Activated CD4-positive, alpha-beta T cell treated with anti-CD3 and anti-CD28 coated beads for 36 hours (primary cell): Measurements from ENCODE around the gene CCSER1. TPM values are rescaled to one million over a fixed set of nuclear protein-coding genes. Genes with fewer than 3 reads are reported as not detected.
"Not testable (repeated sequence)": the region's sequence is repeated elsewhere in the genome, so short reads cannot be mapped to it uniquely, and the experiment has no call there.

ENCODE experiments used
- ATAC-seq: fragments of 200-7000 bp; cut with Tn5 transposase; one replicate; pipeline ENCODE4 v1.10.0; 2021; ENCODE audit warnings: mild to moderate bottlenecking, moderate library complexity
- CTCF ChIA-PET: fragments of 350-600 bp; sonication (Branson Sonifier 250); formaldehyde crosslinking; loops from one replicate; lab custom pipeline; 2021; ENCODE audit warnings: antibody characterized with exemption; lab: Charles Lee
- POLR2A ChIA-PET: fragments of 350-600 bp; sonication (Branson Sonifier 250); formaldehyde crosslinking; loops from one replicate; lab custom pipeline; 2021; ENCODE audit warnings: antibody characterized with exemption, inconsistent platforms; lab: Charles Lee
- DNase-seq: peaks from one replicate; pipeline ENCODE4 v3.0.0-alpha.2; 2020
- H3K27ac Mint-ChIP-seq: one replicate; pipeline ENCODE4 v1.8.0; 2021; ENCODE audit warnings: mixed read lengths
- H3K27me3 Mint-ChIP-seq: one replicate; pipeline ENCODE4 v1.8.0; 2021; ENCODE audit warnings: mixed read lengths
- H3K36me3 Mint-ChIP-seq: one replicate; pipeline ENCODE4 v1.8.0; 2021; ENCODE audit warnings: low read depth, mixed read lengths
- H3K4me1 Mint-ChIP-seq: one replicate; pipeline ENCODE4 v1.8.0; 2021; ENCODE audit warnings: mixed read lengths
- H3K4me3 Mint-ChIP-seq: one replicate; pipeline ENCODE4 v1.8.0; 2021; ENCODE audit warnings: mild to moderate bottlenecking, moderate library complexity, mixed read lengths
- H3K9me3 Mint-ChIP-seq: one replicate; pipeline ENCODE4 v1.8.0; 2021; ENCODE audit warnings: low read depth, mixed read lengths
- intact Hi-C, 2 experiments: fragments of 100-400 bp; cut with DNase I in 1 of 2; cut with micrococcal nuclease in 1 of 2; formaldehyde crosslinking; loops; one replicate each; pipeline versions ENCODE4 v1.14.2 to v1.15.1; 2022 to 2024; cut with DNase I, micrococcal nuclease
- total RNA-seq, 2 experiments: library from RNA; stranded (reverse); gene quantifications; one replicate each; pipeline ENCODE4 v1.2.3, GENCODE V29; 2021

Gene CCSER1
- total RNA-seq, 2 experiments from 2014 or later = 0.14 TPM; not detected in 1

DNA sequence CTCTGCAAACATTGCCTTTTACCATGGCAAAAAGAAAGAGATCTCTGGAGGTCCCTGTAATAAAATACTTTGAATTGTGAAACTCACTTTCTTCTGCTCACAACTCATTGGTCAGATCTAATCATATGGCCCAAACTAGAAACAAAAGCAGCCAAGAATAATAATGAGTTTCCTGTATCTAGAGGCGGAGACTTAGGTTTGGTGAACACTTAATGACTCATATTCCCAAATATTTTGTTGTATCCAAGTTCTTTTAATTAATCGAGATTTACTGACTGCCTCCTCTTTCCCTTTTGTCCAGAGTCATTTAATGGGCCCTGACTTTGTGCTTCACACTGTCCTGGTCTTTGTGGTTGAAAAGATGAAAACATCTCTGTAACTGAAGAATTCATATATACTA, 190.6 kb downstream of the CCSER1 start:
- Mint-ChIP-seq H3K4me3 (no peak overlapping the region), H3K4me1 (no peaks in the 10 kb centered on the region), H3K36me3 (no peaks in the 10 kb centered on the region), H3K27ac (no peak overlapping the region), H3K9me3 (no peaks in the 10 kb centered on the region), H3K27me3 (no peaks in the 10 kb centered on the region)
- ChIA-PET POLR2A (no interaction called here), CTCF (no interaction called here)
- ATAC-seq (no peak), DNase-seq (no peak)
- intact Hi-C loops = no loop called here

- Mint-ChIP-seq H3K9me3 (no peaks in the 10 kb centered on the region), H3K4me1 (no peaks in the 10 kb centered on the region), H3K4me3 (no peak overlapping the region), H3K36me3 (no peaks in the 10 kb centered on the region), H3K27ac (no peak overlapping the region), H3K27me3 (no peaks in the 10 kb centered on the region)
- CTCF ChIA-PET = no interaction called here
- DNase-seq (no peak), ATAC-seq (no peak)
- POLR2A ChIA-PET = no interaction called here
- intact Hi-C loops = no loop called here
Measured at GRCh38 chr4:90318193-90318592, 191.0 kb downstream of the CCSER1 start.

DNA sequence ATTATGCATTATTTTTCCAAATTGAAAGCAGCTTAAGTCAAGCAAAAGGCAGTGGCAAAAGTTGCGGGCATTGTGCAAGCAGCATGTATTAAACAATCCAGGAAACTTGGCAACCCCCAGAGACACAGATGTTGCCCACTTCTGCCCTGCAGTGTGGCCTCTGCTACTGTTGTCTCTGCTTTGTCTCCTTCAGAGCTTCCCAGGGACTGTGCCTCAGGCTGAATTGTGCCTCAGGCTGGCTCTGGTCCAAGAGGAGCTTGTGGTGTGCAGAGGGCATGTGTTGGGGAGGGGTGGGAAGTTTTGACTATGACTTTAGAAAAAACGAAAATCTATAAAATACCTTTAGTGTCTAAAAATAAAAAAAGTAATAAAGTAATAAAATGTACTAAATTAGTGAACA, 201.4 kb downstream of the CCSER1 start:
- Mint-ChIP-seq H3K36me3 (no peaks in the 10 kb centered on the region), H3K9me3 (no peaks in the 10 kb centered on the region), H3K27me3 (peaks cover 1% of the 10 kb centered on the region), H3K4me1 (no peaks in the 10 kb centered on the region), H3K27ac (no peak overlapping the region), H3K4me3 (no peak overlapping the region)
- intact Hi-C loops = no loop called here
- ATAC-seq = no peak
- ChIA-PET POLR2A (no interaction called here), CTCF (no interaction called here)
- no peak for DNase-seq

- ATAC-seq (no peak), DNase-seq (no peak)
- H3K4me1 Mint-ChIP-seq = no peaks in the 10 kb centered on the region
- no peaks in the 10 kb centered on the region for H3K9me3 Mint-ChIP-seq
- ChIA-PET POLR2A (no interaction called here), CTCF (no interaction called here)
- no peaks in the 10 kb centered on the region for H3K36me3 Mint-ChIP-seq
- intact Hi-C loops = no loop called here
- no peak overlapping the region for H3K27ac Mint-ChIP-seq
- H3K27me3 Mint-ChIP-seq = peaks cover 1% of the 10 kb centered on the region
- H3K4me3 Mint-ChIP-seq = no peak overlapping the region
Measured at GRCh38 chr4:90330546-90330945, 203.4 kb downstream of the CCSER1 start.

DNA sequence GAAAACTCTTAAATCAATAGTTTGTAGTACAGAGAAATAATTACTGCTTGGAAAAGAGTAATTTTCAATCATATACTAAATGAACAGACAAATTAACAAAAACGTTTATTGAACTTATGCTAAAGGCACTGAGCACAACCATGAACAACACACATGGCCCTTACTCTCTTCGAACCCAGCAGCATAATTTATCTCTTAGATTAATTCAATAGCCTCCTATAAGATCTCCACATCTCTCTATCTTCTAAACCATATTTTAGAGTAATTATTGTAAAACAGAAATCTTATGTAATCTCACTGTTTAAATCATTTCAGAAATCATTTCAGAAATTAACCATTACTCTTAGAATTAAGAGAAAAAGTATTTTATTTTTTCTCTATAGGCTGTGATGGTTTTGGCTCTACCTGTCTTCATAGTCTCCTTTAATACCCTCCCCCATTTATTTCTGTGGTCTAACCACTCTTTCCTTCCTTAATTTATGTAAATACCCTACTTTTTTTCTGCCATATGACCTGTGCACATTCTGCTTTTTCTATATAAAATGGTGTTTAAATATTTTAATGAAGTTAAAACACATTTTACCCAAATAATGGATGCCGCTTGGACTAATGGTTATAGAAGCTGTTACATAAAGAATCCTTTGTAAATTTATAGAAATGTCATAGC, 218.5 kb downstream of the CCSER1 start:
- Mint-ChIP-seq H3K4me3 (no peak overlapping the region), H3K36me3 (no peaks in the 10 kb centered on the region), H3K27me3 (peaks cover 4% of the 10 kb centered on the region), H3K9me3 (no peaks in the 10 kb centered on the region), H3K4me1 (no peaks in the 10 kb centered on the region), H3K27ac (no peak overlapping the region)
- no peak for ATAC-seq
- ChIA-PET POLR2A (no interaction called here), CTCF (no interaction called here)
- intact Hi-C loops = no loop called here
- no peak for DNase-seq

DNA sequence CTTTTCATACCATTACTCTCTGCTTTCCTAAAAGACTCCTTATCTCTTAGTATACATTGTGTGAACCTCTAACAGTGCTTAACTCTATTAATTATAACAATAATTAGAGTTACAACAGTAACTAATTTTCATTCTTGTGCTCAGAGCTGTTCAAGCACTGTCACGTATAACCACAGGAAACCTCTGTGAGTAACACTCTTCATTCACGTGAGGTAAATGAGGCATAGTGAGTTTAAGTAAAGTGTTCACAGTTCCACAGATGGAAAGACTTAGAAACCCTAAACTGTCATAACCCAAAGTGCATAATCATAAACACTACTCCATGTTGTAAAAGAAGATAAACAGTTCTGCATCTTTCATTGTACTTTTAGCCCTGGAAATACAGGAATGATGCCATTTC, 222.4 kb downstream of the CCSER1 start:
- H3K27ac Mint-ChIP-seq = no peak overlapping the region
- no peaks in the 10 kb centered on the region for H3K4me1 Mint-ChIP-seq
- no peak for ATAC-seq
- DNase-seq = no peak
- H3K36me3 Mint-ChIP-seq = no peaks in the 10 kb centered on the region
- intact Hi-C loops = no loop called here
- CTCF ChIA-PET = no interaction called here
- H3K27me3 Mint-ChIP-seq = peaks cover 2% of the 10 kb centered on the region
- POLR2A ChIA-PET = no interaction called here
- H3K9me3 Mint-ChIP-seq = no peaks in the 10 kb centered on the region
- no peak overlapping the region for H3K4me3 Mint-ChIP-seq

DNA sequence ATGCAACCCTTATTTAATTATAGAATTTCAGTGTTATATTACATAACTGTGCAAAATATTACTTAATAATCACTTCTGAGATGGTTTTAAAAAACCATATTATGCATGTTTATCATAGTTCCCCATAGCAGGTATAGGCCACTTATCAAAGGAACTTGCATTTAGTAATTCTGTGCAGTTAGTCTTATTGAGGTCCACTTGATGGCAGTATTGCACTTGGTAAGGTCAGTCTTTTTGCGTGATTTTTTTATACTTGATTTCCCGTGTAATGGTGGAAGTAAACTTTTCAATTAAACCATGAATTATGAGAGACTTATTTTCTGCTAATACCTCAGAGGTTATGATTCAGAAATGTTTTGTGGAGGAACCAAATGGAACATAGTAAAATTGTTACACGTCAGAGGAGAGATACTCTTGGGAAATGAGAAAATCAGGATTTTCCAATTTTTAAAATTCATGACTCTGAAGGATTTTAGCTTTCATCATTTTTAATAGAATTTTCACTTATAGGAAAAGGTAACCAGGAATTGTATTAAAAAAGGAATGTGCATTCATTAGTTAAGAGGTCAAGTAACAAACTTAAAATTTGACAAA, 230.0 kb downstream of the CCSER1 start:
- no peak for DNase-seq
- no peaks in the 10 kb centered on the region for H3K9me3 Mint-ChIP-seq
- H3K27me3 Mint-ChIP-seq = peaks cover 2% of the 10 kb centered on the region
- ChIA-PET POLR2A (no interaction called here), CTCF (no interaction called here)
- no peaks in the 10 kb centered on the region for H3K4me1 Mint-ChIP-seq
- no peak overlapping the region for H3K27ac Mint-ChIP-seq
- H3K4me3 Mint-ChIP-seq = no peak overlapping the region
- no peaks in the 10 kb centered on the region for H3K36me3 Mint-ChIP-seq
- ATAC-seq = no peak
- intact Hi-C loops = no loop called here

DNA sequence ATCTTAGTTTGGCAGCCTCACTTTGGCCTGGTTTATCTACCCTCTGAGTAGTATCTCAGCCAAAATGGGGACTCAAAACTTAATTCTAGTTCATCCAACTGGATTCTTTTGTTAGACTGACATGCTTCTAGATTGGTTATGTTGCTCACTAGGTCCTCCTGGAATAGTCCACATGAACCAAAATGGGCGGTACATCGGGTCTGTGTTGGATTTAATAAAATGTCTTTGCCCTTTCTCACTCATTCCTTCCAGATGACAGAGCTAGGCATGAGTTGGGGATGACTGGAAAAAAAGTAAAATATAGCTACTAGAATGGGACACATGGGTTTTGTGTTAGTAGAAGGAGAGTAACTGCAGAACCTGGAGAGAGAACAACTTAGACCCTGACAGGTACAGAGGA, 247.9 kb downstream of the CCSER1 start:
- Mint-ChIP-seq H3K27me3 (no peaks in the 10 kb centered on the region), H3K27ac (no peak overlapping the region), H3K4me3 (no peak overlapping the region), H3K4me1 (no peaks in the 10 kb centered on the region), H3K36me3 (no peaks in the 10 kb centered on the region), H3K9me3 (no peaks in the 10 kb centered on the region)
- CTCF ChIA-PET = no interaction called here
- ATAC-seq = no peak
- intact Hi-C loops = no loop called here
- POLR2A ChIA-PET = no interaction called here
- DNase-seq = no peak

GRCh38 chr4:90393215-90393614, 266.0 kb downstream of the CCSER1 start:
- H3K27ac Mint-ChIP-seq = no peak overlapping the region

GRCh38 chr4:90403781-90404180, 276.6 kb downstream of the CCSER1 start:
- H3K4me1 Mint-ChIP-seq = no peaks in the 10 kb centered on the region
- no peaks in the 10 kb centered on the region for H3K27me3 Mint-ChIP-seq
- ChIA-PET POLR2A (no interaction called here), CTCF (no interaction called here)
- intact Hi-C loops = no loop called here
- no peaks in the 10 kb centered on the region for H3K36me3 Mint-ChIP-seq
- DNase-seq (no peak), ATAC-seq (no peak)
- H3K4me3 Mint-ChIP-seq = no peak overlapping the region
- H3K9me3 Mint-ChIP-seq = peaks cover 3% of the 10 kb centered on the region
- no peak overlapping the region for H3K27ac Mint-ChIP-seq

More at GRCh38 chr4:90393215-90393614, 266.0 kb downstream of the CCSER1 start:
- intact Hi-C loops = no loop called here
- no peaks in the 10 kb centered on the region for H3K4me1 Mint-ChIP-seq
- no peak for DNase-seq
- no peaks in the 10 kb centered on the region for H3K27me3 Mint-ChIP-seq
- ATAC-seq = no peak
- POLR2A ChIA-PET = no interaction called here
- H3K9me3 Mint-ChIP-seq = no peaks in the 10 kb centered on the region
- H3K4me3 Mint-ChIP-seq = no peak overlapping the region
- CTCF ChIA-PET = interaction anchor here (0.6 kb wide), 1 partner anchor 25 kb away, joined by 3 read pairs; no protein-coding TSS in a partner anchor
- no peaks in the 10 kb centered on the region for H3K36me3 Mint-ChIP-seq

DNA sequence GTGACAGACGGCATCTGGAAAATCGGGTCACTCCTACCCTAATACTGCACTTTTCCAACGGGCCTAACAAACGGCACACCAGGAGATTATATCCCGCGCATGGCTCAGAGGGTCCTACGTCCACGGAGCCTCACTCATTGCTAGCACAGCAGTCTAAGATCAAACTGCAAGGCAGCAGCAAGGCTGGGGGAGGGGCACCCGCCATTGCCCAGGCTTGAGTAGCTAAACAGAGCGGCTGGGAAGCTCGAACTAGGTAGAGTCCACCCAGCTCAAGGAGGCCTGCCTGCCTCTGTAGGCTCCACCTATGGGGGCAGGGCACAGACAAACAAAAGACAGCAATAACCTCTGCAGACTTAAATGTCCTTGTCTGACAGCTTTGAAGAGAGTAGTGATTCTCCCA, 280.7 kb downstream of the CCSER1 start:
- H3K4me1 Mint-ChIP-seq, intact Hi-C loops, H3K27ac Mint-ChIP-seq, H3K4me3 Mint-ChIP-seq, POLR2A ChIA-PET, H3K27me3 Mint-ChIP-seq, H3K36me3 Mint-ChIP-seq, CTCF ChIA-PET, ATAC-seq, DNase-seq, H3K9me3 Mint-ChIP-seq: not testable (repeated sequence)

DNA sequence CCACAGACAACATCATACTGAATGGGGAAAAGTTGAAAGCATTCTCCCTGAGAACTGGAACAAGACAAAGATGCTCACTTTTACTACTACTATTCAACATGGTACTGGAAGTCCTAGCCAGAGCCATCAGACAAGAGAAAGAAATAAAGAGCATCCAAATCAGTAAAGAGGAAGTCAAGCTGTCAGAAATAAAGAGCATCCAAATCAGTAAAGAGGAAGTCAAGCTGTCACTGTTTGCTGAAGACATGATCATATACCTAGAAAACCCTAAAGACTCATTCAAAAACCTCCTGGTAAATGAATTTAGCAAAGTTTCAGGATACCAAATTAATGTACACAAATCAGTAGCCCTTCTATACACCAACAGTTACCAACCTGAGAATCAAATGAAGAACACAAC, 285.6 kb downstream of the CCSER1 start:
- H3K9me3 Mint-ChIP-seq, CTCF ChIA-PET, H3K27me3 Mint-ChIP-seq, H3K4me1 Mint-ChIP-seq, ATAC-seq, DNase-seq, H3K36me3 Mint-ChIP-seq, H3K27ac Mint-ChIP-seq, POLR2A ChIA-PET, H3K4me3 Mint-ChIP-seq, intact Hi-C loops: not testable (repeated sequence)
